Ectodermal cell (in vitro differentiated cells): ENCODE measurements around the gene FTCD.
"Not testable (repeated sequence)": the region's sequence is repeated elsewhere in the genome, so short reads cannot be mapped to it uniquely, and the experiment has no call there.

Experiments used
- H3K27ac ChIP-seq: 2 replicates; pipeline ENCODE4 v1.7.0; 2013; ENCODE audit warnings: mild to moderate bottlenecking, low read depth, low read length; ENCODE audit not compliant: insufficient read depth, poor library complexity, severe bottlenecking
- H3K27me3 ChIP-seq: 2 replicates; pipeline ENCODE4 v1.7.0; 2013; ENCODE audit warnings: mild to moderate bottlenecking, low read length; ENCODE audit not compliant: insufficient read depth, control insufficient read depth, poor library complexity, severe bottlenecking
- H3K36me3 ChIP-seq: one replicate; pipeline ENCODE4 v1.7.0; 2013; ENCODE audit warnings: low read length; ENCODE audit not compliant: control insufficient read depth, insufficient read depth
- H3K4me1 ChIP-seq: one replicate; pipeline ENCODE4 v1.7.0; 2013; ENCODE audit warnings: low read length; ENCODE audit not compliant: control insufficient read depth, insufficient read depth
- H3K4me3 ChIP-seq: 2 replicates; pipeline ENCODE4 v1.7.0; 2013; ENCODE audit warnings: low read depth, low read length, control low read depth; ENCODE audit not compliant: insufficient read depth
- H3K9me3 ChIP-seq: 2 replicates; pipeline ENCODE4 v1.7.0; 2013; ENCODE audit warnings: mild to moderate bottlenecking, low read length, moderate library complexity; ENCODE audit not compliant: control insufficient read depth
- WGBS, 2 experiments: methylation state at CpG; one replicate each; pipeline ENCODE4 v1.1.7; 2013; ENCODE audit warnings: missing lambda C conversion rate in 2 of 2; 5-methylcytosine and 5-hydroxymethylcytosine counted together

Gene FTCD

GRCh38 chr21:46180778-46181391, 25.5 kb upstream of the FTCD start:
- H3K4me1 ChIP-seq: no peaks in the 10 kb centered on the region
- WGBS, 2 experiments: 92 to 94% methylated on average over 26 of the region's 26 CpGs
- H3K27ac ChIP-seq: no peak overlapping the region
- H3K9me3 ChIP-seq: no peaks in the 10 kb centered on the region
- no peaks in the 10 kb centered on the region for H3K36me3 ChIP-seq
- H3K4me3 ChIP-seq: no peak overlapping the region
- no peaks in the 10 kb centered on the region for H3K27me3 ChIP-seq

DNA sequence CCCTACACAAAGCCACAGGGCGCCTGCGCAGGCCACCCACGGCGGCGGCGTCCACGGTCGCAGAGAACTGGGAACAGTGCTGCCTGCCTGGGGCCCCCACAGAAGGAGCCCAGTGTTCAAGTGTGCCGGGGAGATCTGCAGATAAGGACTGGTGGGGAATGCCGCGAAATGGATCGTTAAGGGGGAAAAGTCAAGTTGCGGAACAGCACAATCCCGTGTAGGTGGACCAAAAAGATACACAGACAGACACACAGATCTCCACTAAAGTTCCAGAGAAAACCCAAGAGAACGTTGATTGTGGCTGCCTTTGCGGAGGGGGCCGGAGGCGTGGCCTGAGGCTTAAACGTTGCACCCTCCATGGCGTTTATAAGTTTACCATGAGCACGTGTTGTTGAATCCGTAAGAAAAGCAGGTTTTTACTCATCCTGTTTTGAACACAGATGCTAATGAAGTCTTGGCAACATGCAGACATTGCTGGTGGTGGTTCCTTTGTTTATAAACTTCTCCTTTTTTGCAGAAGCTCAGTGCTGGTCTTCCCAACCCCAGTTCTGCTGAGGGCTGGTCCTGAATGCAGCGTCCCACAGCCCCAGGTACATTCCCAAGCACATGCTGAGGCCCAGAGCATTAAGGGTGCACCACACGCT, 24.8 kb upstream of the FTCD start:
- Histone ChIP-seq H3K36me3 (no peaks in the 10 kb centered on the region), H3K4me1 (no peaks in the 10 kb centered on the region), H3K4me3 (no peak overlapping the region), H3K27me3 (no peaks in the 10 kb centered on the region), H3K27ac (no peak overlapping the region), H3K9me3 (no peaks in the 10 kb centered on the region)
- WGBS, 2 experiments: 84 to 85% methylated on average over 24 of the region's 24 CpGs

GRCh38 chr21:46179708-46180078, 24.3 kb upstream of the FTCD start:
- no peaks in the 10 kb centered on the region for H3K36me3 ChIP-seq
- H3K4me3 ChIP-seq: no peak overlapping the region
- H3K9me3 ChIP-seq: no peaks in the 10 kb centered on the region
- no peaks in the 10 kb centered on the region for H3K27me3 ChIP-seq
- H3K27ac ChIP-seq: no peak overlapping the region
- H3K4me1 ChIP-seq: no peaks in the 10 kb centered on the region
- 91 to 95% methylated on average over 17 of the region's 17 CpGs for whole genome bisulfite sequencing, 2 experiments

DNA sequence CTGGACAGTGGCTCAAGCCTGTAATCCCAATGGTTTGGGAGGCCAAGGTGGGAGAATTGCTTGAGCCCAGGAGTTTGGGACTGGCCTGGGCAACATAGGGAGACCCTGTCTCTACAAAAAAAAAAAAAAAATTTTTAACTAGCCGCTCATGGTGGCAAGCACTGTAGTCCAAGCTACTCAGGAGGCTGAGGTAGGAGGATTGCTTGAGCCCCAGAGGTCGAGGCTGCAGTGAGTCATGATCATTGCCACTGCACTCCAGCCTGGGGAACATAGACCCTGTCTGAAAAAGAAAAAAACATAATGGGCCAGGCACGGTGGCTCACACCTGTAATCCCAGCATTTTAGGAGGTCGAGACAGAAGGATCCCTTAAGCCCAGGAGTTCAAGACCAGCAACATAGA, 23.6 kb upstream of the FTCD start:
- 88 to 92% methylated on average over 4 of the region's 4 CpGs for WGBS, 2 experiments
- Histone ChIP-seq H3K27me3 (no peaks in the 10 kb centered on the region), H3K4me3 (no peak overlapping the region), H3K9me3 (no peaks in the 10 kb centered on the region), H3K36me3 (no peaks in the 10 kb centered on the region), H3K4me1 (no peaks in the 10 kb centered on the region), H3K27ac (no peak overlapping the region)

GRCh38 chr21:46176443-46177129, 21.2 kb upstream of the FTCD start:
- H3K36me3 ChIP-seq, H3K4me3 ChIP-seq, H3K4me1 ChIP-seq, H3K27ac ChIP-seq, H3K27me3 ChIP-seq, H3K9me3 ChIP-seq: not testable (repeated sequence)
- WGBS, 2 experiments: 87 to 90% methylated on average over 3 of the region's 3 CpGs

GRCh38 chr21:46173573-46173972, 18.2 kb upstream of the FTCD start:
- Histone ChIP-seq H3K27ac (no peak overlapping the region), H3K9me3 (no peaks in the 10 kb centered on the region), H3K27me3 (no peaks in the 10 kb centered on the region), H3K4me1 (no peaks in the 10 kb centered on the region), H3K36me3 (no peaks in the 10 kb centered on the region), H3K4me3 (no peak overlapping the region)
- 93 to 94% methylated on average over 1 of the region's 1 CpG for WGBS, 2 experiments

DNA sequence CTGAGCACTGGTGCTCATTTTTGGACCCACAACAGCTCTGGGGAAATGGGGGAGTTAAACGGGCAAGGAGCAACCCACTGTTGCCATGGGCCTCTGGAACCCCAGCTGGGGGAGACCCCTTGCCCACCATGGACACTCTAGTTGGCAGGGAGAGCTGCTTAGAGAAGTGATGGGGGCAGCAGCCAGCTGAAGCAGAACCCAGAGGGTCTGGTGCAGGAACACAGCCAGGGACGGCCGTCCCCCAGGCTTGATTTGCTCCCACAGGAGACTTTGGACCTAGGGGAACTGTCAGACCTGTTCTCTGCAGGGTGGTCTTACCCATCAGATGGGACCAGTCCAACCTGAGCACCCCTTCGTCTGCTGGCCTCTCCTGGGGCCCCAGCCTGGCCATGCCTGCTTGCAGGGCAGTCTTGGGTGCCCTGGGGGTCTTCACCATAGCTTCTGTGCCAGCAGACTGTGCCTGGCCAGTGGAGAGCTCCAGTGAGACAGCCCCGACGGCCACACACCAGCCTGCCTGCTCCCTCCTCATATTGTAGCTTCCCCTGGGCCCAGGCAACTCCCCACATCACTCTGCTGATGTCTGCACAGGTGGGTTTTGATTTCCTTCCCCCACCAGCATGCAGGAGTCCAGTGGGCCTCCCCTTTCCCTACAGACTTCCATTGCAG, 17.6 kb upstream of the FTCD start:
- H3K27me3 ChIP-seq: no peaks in the 10 kb centered on the region
- no peak overlapping the region for H3K27ac ChIP-seq
- no peaks in the 10 kb centered on the region for H3K4me1 ChIP-seq
- no peaks in the 10 kb centered on the region for H3K9me3 ChIP-seq
- 91 to 92% methylated on average over 6 of the region's 6 CpGs for WGBS, 2 experiments
- no peak overlapping the region for H3K4me3 ChIP-seq
- H3K36me3 ChIP-seq: no peaks in the 10 kb centered on the region

DNA sequence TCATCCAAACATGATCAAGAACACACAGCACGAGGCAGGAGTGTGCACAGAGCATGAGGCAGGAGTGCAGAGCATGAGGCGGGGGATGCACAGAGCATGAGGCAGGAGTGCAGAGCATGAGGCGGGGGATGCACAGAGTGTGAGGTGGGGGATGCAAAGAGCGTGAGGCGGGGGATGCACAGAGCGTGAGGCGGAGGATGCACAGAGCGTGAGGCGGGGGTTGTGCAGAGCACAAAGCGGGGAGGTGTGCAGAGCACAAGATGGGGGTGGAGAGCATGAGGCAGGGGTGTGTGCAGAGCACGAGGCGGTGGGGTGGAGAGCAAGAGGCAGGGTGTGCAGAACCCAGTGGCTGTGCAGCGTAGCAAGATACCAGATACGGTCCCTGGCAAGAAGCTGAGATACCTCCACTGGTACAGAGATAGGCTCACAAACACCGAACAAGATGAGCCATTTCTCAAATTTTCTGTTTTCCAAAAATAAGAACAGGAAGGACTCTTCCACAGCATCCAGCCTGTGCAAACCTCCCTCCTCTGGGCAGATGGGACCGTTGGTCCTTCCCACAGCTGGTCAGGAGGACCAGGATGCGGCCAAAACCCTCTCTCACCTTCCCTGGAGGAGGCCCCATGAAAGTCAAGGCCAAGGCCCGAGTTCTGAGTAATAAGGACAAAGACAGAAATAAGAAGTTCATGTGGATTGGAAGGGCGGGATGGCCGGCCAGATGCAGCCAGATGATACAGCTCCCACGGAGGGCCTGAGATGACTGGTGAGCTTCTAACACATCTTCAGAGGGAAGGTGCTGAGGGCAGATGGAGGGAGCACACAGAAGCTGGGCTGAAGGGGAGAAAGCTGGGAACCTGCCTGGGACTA, 16.9 kb upstream of the FTCD start:
- Histone ChIP-seq H3K27ac (no peak overlapping the region), H3K36me3 (no peaks in the 10 kb centered on the region), H3K27me3 (no peaks in the 10 kb centered on the region), H3K9me3 (no peaks in the 10 kb centered on the region), H3K4me1 (no peaks in the 10 kb centered on the region), H3K4me3 (no peak overlapping the region)
- WGBS, 2 experiments: 96% methylated on average over 21 of the region's 21 CpGs

- Histone ChIP-seq H3K4me1 (no peaks in the 10 kb centered on the region), H3K4me3 (no peak overlapping the region), H3K9me3 (no peaks in the 10 kb centered on the region), H3K27me3 (no peaks in the 10 kb centered on the region), H3K27ac (no peak overlapping the region), H3K36me3 (no peaks in the 10 kb centered on the region)
- WGBS, 2 experiments: 69 to 88% methylated on average over 2 of the region's 2 CpGs
Observed at GRCh38 chr21:46171585-46171984, 16.2 kb upstream of the FTCD start.
